Uterus (tissue), 4 donors: Measurements from ENCODE around the gene RNF187. TPM values are rescaled to one million over a fixed set of nuclear protein-coding genes. Genes with fewer than 3 reads are reported as not detected.

Experiments
- DNase-seq, 2 donors: peaks; one replicate each; pipeline ENCODE4 v3.0.0-alpha.2; 2019 to 2020
- H3K27ac ChIP-seq, 2 donors: fragments of 200-600 bp; sonication (generic); 1 replicate in 1 of 2; 2 replicates in 1 of 2; pipeline ENCODE4 v1.5.1; 2016 to 2018
- H3K27me3 ChIP-seq, 2 donors: fragments of 200-600 bp; sonication (generic); one replicate each; pipeline ENCODE4 v1.5.1; 2018 to 2019; ENCODE audit warnings: control low read depth in 1 of 2
- H3K36me3 ChIP-seq, 2 donors: fragments of 200-600 bp; sonication (generic); one replicate each; pipeline ENCODE4 v1.5.1; 2019; ENCODE audit warnings: control low read depth in 1 of 2
- H3K4me1 ChIP-seq, 2 donors: fragments of 200-600 bp; sonication (generic); one replicate each; pipeline ENCODE4 v1.5.1; 2018 to 2019; ENCODE audit warnings: control low read depth in 1 of 2
- H3K4me3 ChIP-seq, 2 donors: fragments of 200-600 bp; sonication (generic); 1 replicate in 1 of 2; 2 replicates in 1 of 2; pipeline ENCODE4 v1.5.1; 2018 to 2019; ENCODE audit warnings: mild to moderate bottlenecking in 1 of 2
- H3K9me3 ChIP-seq, 2 donors: fragments of 200-600 bp; sonication (generic); one replicate each; pipeline ENCODE4 v1.5.1; 2019; ENCODE audit warnings: control low read depth in 1 of 2
- POLR2A ChIP-seq, 2 donors: fragments of 450-650 bp; IDR thresholded peaks; one replicate each; pipeline ENCODE4 v1.6.1; 2016; ENCODE audit warnings: antibody characterized with exemption in 2 of 2, mild to moderate bottlenecking in 1 of 2, moderate library complexity in 1 of 2
- intact Hi-C: fragments of 100-400 bp; cut with DNase I; formaldehyde crosslinking; loops from one replicate; pipeline ENCODE4 v1.15.1; 2023; ENCODE audit warnings: low total_unique reads
- total RNA-seq, 4 donors: library from RNA; depleted of rRNA in 3 of 4; stranded (reverse); fragments of >200 nt in 3 of 4; gene quantifications; one replicate each; pipeline versions ENCODE4 v1.1.0 to v1.2.4, GENCODE V29; 2014 to 2023
- TF ChIP-seq, protein P1 (sequence below), 4 experiments: fragments of 200-600 bp in 2 of 4; fragments of 450-650 bp in 2 of 4; sonication (generic) in 2 of 4; IDR thresholded peaks; one replicate each; pipeline ENCODE4 v1.5.1; 2016 to 2019; ENCODE audit warnings: antibody characterized with exemption in 4 of 4, mild to moderate bottlenecking in 2 of 4, moderate library complexity in 1 of 4
- donor health status: DM: yes; HTN: yes; CAD: no.

RNF187 gene
- total RNA-seq, 4 donors from 2014 or later, result 13.2 to 84.1 (median 27.7) TPM

DNA sequence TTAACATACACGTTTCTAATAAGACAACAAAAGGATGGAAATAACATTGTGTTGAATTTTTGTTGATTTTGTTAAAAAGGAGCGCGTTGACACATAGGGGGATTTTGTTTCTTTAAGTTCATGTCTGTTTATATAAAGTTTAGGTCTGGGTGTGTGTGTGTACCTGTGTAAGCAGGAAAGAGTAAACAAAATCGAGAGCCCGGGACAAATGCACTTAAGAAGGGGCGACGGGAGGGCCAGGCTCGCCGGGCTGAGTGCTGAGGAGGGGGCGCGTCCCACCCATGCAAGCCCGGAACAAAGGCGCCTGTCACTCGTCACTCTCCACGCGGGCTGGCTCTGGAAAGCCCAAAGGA lies 41.7 kb upstream of the RNF187 start:
- Histone ChIP-seq H3K4me3 (peak overlapping the region in 1 of 2 donors; percentile 27), H3K36me3 (no peaks in the 10 kb centered on the region), H3K9me3 (no peaks in the 10 kb centered on the region), H3K27me3 (peaks cover 12 to 21% of the 10 kb centered on the region in 2 donors), H3K27ac (peak overlapping the region in 1 of 2 donors; percentile 55), H3K4me1 (no peaks in the 10 kb centered on the region)
- intact Hi-C loops, result no loop called here
- DNase-seq, result no peak
- TF ChIP-seq, protein P1, sequence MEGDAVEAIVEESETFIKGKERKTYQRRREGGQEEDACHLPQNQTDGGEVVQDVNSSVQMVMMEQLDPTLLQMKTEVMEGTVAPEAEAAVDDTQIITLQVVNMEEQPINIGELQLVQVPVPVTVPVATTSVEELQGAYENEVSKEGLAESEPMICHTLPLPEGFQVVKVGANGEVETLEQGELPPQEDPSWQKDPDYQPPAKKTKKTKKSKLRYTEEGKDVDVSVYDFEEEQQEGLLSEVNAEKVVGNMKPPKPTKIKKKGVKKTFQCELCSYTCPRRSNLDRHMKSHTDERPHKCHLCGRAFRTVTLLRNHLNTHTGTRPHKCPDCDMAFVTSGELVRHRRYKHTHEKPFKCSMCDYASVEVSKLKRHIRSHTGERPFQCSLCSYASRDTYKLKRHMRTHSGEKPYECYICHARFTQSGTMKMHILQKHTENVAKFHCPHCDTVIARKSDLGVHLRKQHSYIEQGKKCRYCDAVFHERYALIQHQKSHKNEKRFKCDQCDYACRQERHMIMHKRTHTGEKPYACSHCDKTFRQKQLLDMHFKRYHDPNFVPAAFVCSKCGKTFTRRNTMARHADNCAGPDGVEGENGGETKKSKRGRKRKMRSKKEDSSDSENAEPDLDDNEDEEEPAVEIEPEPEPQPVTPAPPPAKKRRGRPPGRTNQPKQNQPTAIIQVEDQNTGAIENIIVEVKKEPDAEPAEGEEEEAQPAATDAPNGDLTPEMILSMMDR (IDR thresholded peaks at IDR 0.05), result no peak
- TF ChIP-seq POLR2A (IDR thresholded peaks at IDR 0.05), result no peak

DNA sequence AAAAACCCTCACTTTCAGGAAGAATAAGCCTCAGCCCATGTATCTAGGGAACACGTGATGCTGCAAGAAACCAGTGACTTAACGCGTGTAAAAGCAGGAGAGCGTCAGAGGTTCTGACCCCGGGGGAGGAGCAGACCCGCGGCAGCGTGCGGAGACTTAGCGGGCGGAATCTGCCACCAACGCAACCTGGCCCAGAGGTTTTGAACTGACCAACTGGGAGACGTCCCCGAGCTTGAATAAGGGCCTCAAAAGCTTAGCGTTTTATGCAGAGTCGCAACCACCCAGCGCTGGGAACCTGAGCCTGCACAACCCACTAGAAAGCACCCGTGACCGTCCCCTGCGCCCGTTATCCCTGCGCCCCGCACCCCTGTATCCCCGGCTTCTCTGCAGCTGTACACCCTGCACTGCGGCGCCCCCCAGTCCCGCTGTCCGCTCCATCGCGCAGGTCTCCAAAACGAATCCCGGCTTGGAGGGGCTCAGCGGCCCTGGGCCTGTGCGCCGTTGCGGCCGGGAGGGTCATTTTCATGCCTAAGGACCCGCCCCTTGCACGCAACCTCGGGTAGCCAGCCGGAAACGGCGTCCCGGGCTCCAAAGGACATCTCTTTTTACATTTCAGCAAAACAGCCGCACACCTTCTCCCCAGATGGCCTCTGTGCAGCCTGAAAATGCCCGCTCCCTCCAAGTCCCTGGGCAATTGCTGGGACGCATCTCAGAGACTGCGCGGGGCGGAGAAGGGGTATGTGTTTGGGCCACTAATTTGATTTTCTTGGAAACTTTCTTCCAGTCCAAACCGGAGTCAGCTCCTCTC lies 41.1 kb upstream of the RNF187 start:
- intact Hi-C loops, result no loop called here
- Histone ChIP-seq H3K9me3 (no peaks in the 10 kb centered on the region), H3K4me3 (peak overlapping the region in 1 of 2 donors; percentile 27), H3K27ac (peak overlapping the region in 1 of 2 donors; percentile 55), H3K36me3 (no peaks in the 10 kb centered on the region), H3K27me3 (peaks cover 12 to 21% of the 10 kb centered on the region in 2 donors), H3K4me1 (no peaks in the 10 kb centered on the region)
- TF ChIP-seq, protein P1 (IDR thresholded peaks at IDR 0.05), result no peak
- no peak for TF ChIP-seq POLR2A (IDR thresholded peaks at IDR 0.05)
- no peak for DNase-seq

DNA sequence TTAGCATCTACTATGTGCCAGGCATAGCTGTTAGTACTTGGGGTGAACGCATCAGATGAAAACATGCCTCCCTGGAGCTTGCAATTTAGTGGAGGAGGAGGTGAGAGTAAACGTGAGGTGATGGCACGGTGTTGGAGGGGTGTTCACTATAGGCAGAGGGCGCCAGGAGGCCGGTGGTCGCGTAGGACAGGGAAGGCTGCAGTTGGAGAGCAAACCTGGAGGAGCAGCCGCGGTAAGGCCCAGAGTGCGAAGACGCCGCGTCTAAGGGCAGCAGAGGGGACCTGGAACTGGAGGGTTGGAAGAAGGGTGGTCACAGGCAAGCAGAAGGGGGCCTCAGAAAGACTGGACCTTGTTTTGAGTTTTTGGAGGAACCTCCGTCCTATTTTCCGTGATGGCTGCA lies 40.3 kb upstream of the RNF187 start:
- H3K4me1 ChIP-seq, result no peaks in the 10 kb centered on the region
- intact Hi-C loops, result no loop called here
- H3K27ac ChIP-seq, result no peak overlapping the region
- no peak for DNase-seq
- H3K4me3 ChIP-seq, result no peak overlapping the region
- H3K9me3 ChIP-seq, result no peaks in the 10 kb centered on the region
- peaks cover 12 to 21% of the 10 kb centered on the region in 2 donors for H3K27me3 ChIP-seq
- no peak for TF ChIP-seq POLR2A (IDR thresholded peaks at IDR 0.05)
- TF ChIP-seq, protein P1 (IDR thresholded peaks at IDR 0.05), result no peak
- no peaks in the 10 kb centered on the region for H3K36me3 ChIP-seq

DNA sequence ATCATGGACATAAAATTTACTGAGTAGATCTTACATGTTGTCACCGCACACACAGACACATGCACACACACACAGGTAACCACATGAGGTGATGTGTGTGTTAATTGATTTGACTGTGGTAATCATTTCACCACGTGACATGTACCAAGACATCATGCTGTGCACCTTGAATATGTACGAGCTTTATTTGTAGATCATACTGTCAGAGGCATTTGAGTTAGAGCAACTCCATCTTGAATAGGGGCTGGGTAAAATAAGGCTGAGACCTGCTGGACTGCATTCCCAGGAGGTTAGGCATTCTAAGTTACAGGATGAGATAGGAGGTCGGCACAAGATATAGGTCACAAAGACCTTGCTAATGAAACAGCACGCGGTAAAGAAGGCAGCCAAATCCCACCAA lies 38.8 kb upstream of the RNF187 start:
- no peaks in the 10 kb centered on the region for H3K9me3 ChIP-seq
- no peak for DNase-seq
- H3K4me1 ChIP-seq, result no peaks in the 10 kb centered on the region

DNA sequence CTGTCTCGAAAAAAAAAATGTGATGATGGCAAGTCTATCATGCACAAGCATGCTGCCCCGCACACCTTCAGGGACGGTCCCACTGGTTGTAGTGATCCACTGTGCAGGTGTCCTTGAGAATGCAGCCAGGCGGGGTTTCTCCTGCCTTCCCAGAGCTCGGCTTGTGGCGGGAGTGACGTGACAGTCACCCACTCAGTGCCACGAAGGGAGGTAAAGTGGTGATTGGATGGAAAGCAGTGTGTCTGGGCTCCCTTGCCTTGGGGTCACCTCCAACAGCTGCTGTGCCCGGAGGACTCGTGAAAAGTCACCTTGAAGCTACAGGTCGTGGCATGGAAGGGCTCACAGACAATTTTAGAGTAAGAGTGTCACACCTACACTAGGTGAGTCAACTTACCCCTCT lies 37.0 kb upstream of the RNF187 start:
- TF ChIP-seq, protein P1 (IDR thresholded peaks at IDR 0.05), result no peak
- no peak for TF ChIP-seq POLR2A (IDR thresholded peaks at IDR 0.05)
- intact Hi-C loops, result no loop called here
- Histone ChIP-seq H3K27me3 (peaks cover 5 to 8% of the 10 kb centered on the region in 2 donors), H3K4me3 (no peak overlapping the region), H3K36me3 (no peaks in the 10 kb centered on the region), H3K4me1 (no peaks in the 10 kb centered on the region), H3K27ac (no peak overlapping the region), H3K9me3 (no peaks in the 10 kb centered on the region)
- DNase-seq, result no peak

More for the DNA sequence above, 38.8 kb upstream of the RNF187 start:
- intact Hi-C loops, result no loop called here
- TF ChIP-seq, protein P1 (IDR thresholded peaks at IDR 0.05), result no peak
- no peak for TF ChIP-seq POLR2A (IDR thresholded peaks at IDR 0.05)
- no peak overlapping the region for H3K27ac ChIP-seq
- H3K36me3 ChIP-seq, result no peaks in the 10 kb centered on the region
- peaks cover 12 to 18% of the 10 kb centered on the region in 2 donors for H3K27me3 ChIP-seq
- no peak overlapping the region for H3K4me3 ChIP-seq
